H1 (cell line): ENCODE measurements around the gene PSPC1. TPM values are rescaled to one million over a fixed set of nuclear protein-coding genes. Genes with fewer than 3 reads are reported as not detected.
"Not testable (repeated sequence)": the region's sequence is repeated elsewhere in the genome, so short reads cannot be mapped to it uniquely, and the experiment has no call there.

Experiments used
- CTCF ChIA-PET: fragments of 300-600 bp; sonication (Branson Sonifier 250); formaldehyde crosslinking; loops from one replicate; lab custom pipeline; 2021; ENCODE audit not compliant: partially characterized antibody; lab: Charles Lee
- POLR2A ChIA-PET: fragments of 300-600 bp; sonication (Branson Sonifier 250); formaldehyde crosslinking; loops from one replicate; lab custom pipeline; 2021; ENCODE audit warnings: inconsistent platforms; ENCODE audit not compliant: partially characterized antibody; lab: Charles Lee
- DNase-seq, 2 experiments: peaks; one replicate each; pipeline versions ENCODE4 v3.0.0 to v3.0.0-alpha.2; 2010 to 2022; ENCODE audit warnings: low spot score in 2 of 2, low read depth in 1 of 2, mixed read lengths in 1 of 2
- FAIRE-seq: peaks from 2 replicates; lab custom pipeline; 2011; peaks lifted over from hg19 to GRCh38; lab: Jason Lieb, UNC
- H2AFZ ChIP-seq: 2 replicates; pipeline ENCODE4 v1.8.1; 2012; ENCODE audit warnings: low read length, inconsistent platforms
- H2AK5ac ChIP-seq: 2 replicates; pipeline ENCODE4 v1.6.1; 2013; ENCODE audit warnings: low read depth, low read length
- H2BK120ac ChIP-seq: replicated peaks from 2 replicates; pipeline ENCODE3; 2013; ENCODE audit warnings: low read depth, low read length, inconsistent platforms
- H2BK12ac ChIP-seq: 2 replicates; pipeline ENCODE4 v1.6.1; 2013; ENCODE audit warnings: low read depth, low read length
- H2BK15ac ChIP-seq: 2 replicates; pipeline ENCODE4 v1.6.1; 2013; ENCODE audit warnings: low read length
- H2BK20ac ChIP-seq: 2 replicates; pipeline ENCODE4 v1.6.1; 2013; ENCODE audit warnings: low read length
- H2BK5ac ChIP-seq: 2 replicates; pipeline ENCODE4 v1.6.1; 2013; ENCODE audit warnings: low read depth, low read length
- H3K14ac ChIP-seq: 2 replicates; pipeline ENCODE4 v1.6.1; 2013; ENCODE audit warnings: inconsistent platforms; ENCODE audit not compliant: insufficient read length
- H3K18ac ChIP-seq: 2 replicates; pipeline ENCODE4 v1.6.1; 2013; ENCODE audit warnings: low read length; ENCODE audit errors: extremely low read depth
- H3K23ac ChIP-seq: 2 replicates; pipeline ENCODE4 v1.6.1; 2013; ENCODE audit warnings: inconsistent platforms; ENCODE audit not compliant: insufficient read length
- H3K23me2 ChIP-seq: 2 replicates; pipeline ENCODE4 v1.6.1; 2013; ENCODE audit warnings: low read depth, low read length
- H3K27ac ChIP-seq: 2 replicates; pipeline ENCODE4 v1.6.1; 2011; ENCODE audit warnings: low read depth, low read length, inconsistent platforms
- H3K27me3 ChIP-seq, 4 experiments: replicated peaks in 1 of 4; 1 replicate in 1 of 4; 2 replicates in 3 of 4; pipeline versions ENCODE4 v1.6.1 to v1.8.1; 2011 to 2013; ENCODE audit warnings: low read length in 3 of 4, mild to moderate bottlenecking in 3 of 4, inconsistent platforms in 2 of 4, mixed read lengths in 2 of 4, moderate library complexity in 1 of 4; ENCODE audit not compliant: control insufficient read depth in 3 of 4, insufficient read depth in 3 of 4; ENCODE audit errors: extremely low read depth in 1 of 4
- H3K36me3 ChIP-seq, 4 experiments: 2 replicates each; pipeline versions ENCODE4 v1.6.1 to v1.8.1; 2011 to 2013; ENCODE audit warnings: mild to moderate bottlenecking in 4 of 4, low read length in 3 of 4, moderate library complexity in 2 of 4, control low read depth in 1 of 4, inconsistent platforms in 1 of 4; ENCODE audit not compliant: insufficient read depth in 4 of 4, control insufficient read depth in 2 of 4
- H3K4ac ChIP-seq: replicated peaks from 2 replicates; pipeline ENCODE3; 2013; ENCODE audit warnings: low read length, low read depth, mixed read lengths, inconsistent platforms; ENCODE audit not compliant: insufficient read length
- H3K4me1 ChIP-seq, 4 experiments: replicated peaks in 1 of 4; 1 replicate in 1 of 4; 2 replicates in 3 of 4; pipeline versions ENCODE4 v1.6.1 to v1.8.1; 2011 to 2013; ENCODE audit warnings: low read length in 3 of 4, inconsistent platforms in 2 of 4, mixed read lengths in 1 of 4; ENCODE audit not compliant: insufficient read depth in 4 of 4, control insufficient read depth in 3 of 4
- H3K4me2 ChIP-seq, 2 experiments: 2 replicates each; pipeline versions ENCODE4 v1.6.1 to v1.8.1; 2011 to 2013; ENCODE audit warnings: low read depth in 2 of 2, low read length in 2 of 2, control low read depth in 1 of 2, inconsistent platforms in 1 of 2, mild to moderate bottlenecking in 1 of 2; ENCODE audit not compliant: insufficient read depth in 1 of 2
- H3K4me3 ChIP-seq, 4 experiments: fragments of 200-600, 300-600 bp in 1 of 4; sonication (generic), shearing (Covaris generic), sonication (Bioruptor Twin) in 1 of 4; 2 replicates each; pipeline versions ENCODE4 v1.5.1 to v1.8.1; 2011 to 2016; ENCODE audit warnings: low read length in 4 of 4, low read depth in 3 of 4, control low read depth in 2 of 4, inconsistent platforms in 2 of 4, mild to moderate bottlenecking in 2 of 4, mixed read lengths in 1 of 4, moderate library complexity in 1 of 4; ENCODE audit not compliant: insufficient read depth in 2 of 4; ENCODE audit errors: extremely low read depth in 1 of 4
- H3K56ac ChIP-seq: replicated peaks from 2 replicates; pipeline ENCODE3; 2013; ENCODE audit warnings: low read depth, mild to moderate bottlenecking, mixed read lengths, low read length, inconsistent platforms; ENCODE audit not compliant: insufficient read length
- H3K79me1 ChIP-seq: 2 replicates; pipeline ENCODE4 v1.6.1; 2013; ENCODE audit warnings: low read depth, low read length, control low read depth
- H3K79me2 ChIP-seq, 2 experiments: 2 replicates each; pipeline versions ENCODE4 v1.6.1 to v1.8.1; 2012 to 2013; ENCODE audit warnings: low read length in 2 of 2, mild to moderate bottlenecking in 2 of 2, inconsistent platforms in 1 of 2; ENCODE audit not compliant: insufficient read depth in 2 of 2, control insufficient read depth in 1 of 2
- H3K9ac ChIP-seq, 4 experiments: replicated peaks in 1 of 4; 1 replicate in 1 of 4; 2 replicates in 3 of 4; pipeline versions ENCODE4 v1.6.1 to v1.8.1; 2011 to 2013; ENCODE audit warnings: low read depth in 3 of 4, low read length in 3 of 4, control low read depth in 2 of 4, mild to moderate bottlenecking in 2 of 4, moderate library complexity in 2 of 4, inconsistent platforms in 1 of 4; ENCODE audit errors: extremely low read depth in 1 of 4
- H3K9me3 ChIP-seq, 2 experiments: 2 replicates each; pipeline versions ENCODE4 v1.6.1 to v1.8.1; 2012 to 2013; ENCODE audit warnings: mild to moderate bottlenecking in 2 of 2, moderate library complexity in 2 of 2, control low read depth in 1 of 2, inconsistent platforms in 1 of 2, low read depth in 1 of 2, low read length in 1 of 2, mixed read lengths in 1 of 2; ENCODE audit not compliant: insufficient read depth in 2 of 2
- H4K20me1 ChIP-seq, 2 experiments: replicated peaks in 1 of 2; 2 replicates each; pipeline versions ENCODE3 to v1.8.1; 2011 to 2013; ENCODE audit warnings: inconsistent platforms in 2 of 2, low read length in 2 of 2, mild to moderate bottlenecking in 1 of 2; ENCODE audit not compliant: insufficient read depth in 2 of 2, control insufficient read depth in 1 of 2
- H4K5ac ChIP-seq: 2 replicates; pipeline ENCODE4 v1.6.1; 2013; ENCODE audit warnings: low read length, low read depth, mixed read lengths, inconsistent platforms; ENCODE audit not compliant: insufficient read length
- H4K8ac ChIP-seq: 2 replicates; pipeline ENCODE4 v1.8.0; 2013; ENCODE audit warnings: mild to moderate bottlenecking, moderate library complexity, low read length, inconsistent platforms; ENCODE audit not compliant: insufficient read depth; ENCODE audit errors: extremely low read depth
- H4K91ac ChIP-seq: replicated peaks from 2 replicates; pipeline ENCODE3; 2013; ENCODE audit warnings: low read length, mixed read lengths, inconsistent platforms; ENCODE audit not compliant: insufficient read length
- ASH2L ChIP-seq: fragments of 200-600, 300-600 bp; sonication (generic); IDR thresholded peaks from one replicate; pipeline ENCODE4 v1.7.1; 2017; ENCODE audit warnings: low read length
- CBX5 ChIP-seq: fragments of 300-800, 300-1000 bp; sonication (generic); IDR thresholded peaks from 2 replicates; pipeline ENCODE4 v1.7.1; 2016; ENCODE audit warnings: antibody characterized with exemption, low read length, low read depth
- GABPA ChIP-seq: IDR thresholded peaks from 2 replicates; pipeline ENCODE4 v1.6.1; 2011; ENCODE audit warnings: mild to moderate bottlenecking, low read length, moderate library complexity, borderline replicate concordance; ENCODE audit not compliant: insufficient read depth
- NANOG ChIP-seq: IDR thresholded peaks from 2 replicates; pipeline ENCODE4 v1.6.1; 2011; ENCODE audit warnings: low read length, low read depth, mild to moderate bottlenecking, inconsistent platforms; ENCODE audit not compliant: insufficient read depth, poor library complexity, severe bottlenecking
- POLR2AphosphoS5 ChIP-seq: IDR thresholded peaks from 2 replicates; pipeline ENCODE4 v1.6.1; 2011; ENCODE audit warnings: low read depth, low read length
- SIX5 ChIP-seq: IDR thresholded peaks from 2 replicates; pipeline ENCODE4 v1.6.1; 2011; ENCODE audit warnings: mild to moderate bottlenecking, low read depth, low read length
- SP1 ChIP-seq: IDR thresholded peaks from 2 replicates; pipeline ENCODE4 v1.6.1; 2011; ENCODE audit warnings: low read depth, low read length
- TEAD4 ChIP-seq: IDR thresholded peaks from 2 replicates; pipeline ENCODE4 v1.6.1; 2012; ENCODE audit warnings: low read depth, low read length, inconsistent platforms, mixed read lengths
- WGBS, 2 experiments: shearing (Covaris generic) in 1 of 2; methylation state at CpG; one replicate each; pipeline versions ENCODE4 v1.1.6 to v1.1.7; 2013 to 2015; ENCODE audit warnings: low lambda C conversion rate in 2 of 2, mixed read lengths in 2 of 2, inconsistent platforms in 1 of 2, low coverage in 1 of 2, missing lambda C conversion rate in 1 of 2; ENCODE audit not compliant: insufficient replicate concordance in 2 of 2, insufficient coverage in 1 of 2, insufficient read length in 1 of 2; ENCODE audit errors: extremely low coverage in 1 of 2, missing lambda C conversion rate in 1 of 2; 5-methylcytosine and 5-hydroxymethylcytosine counted together
- polyA plus RNA-seq, 7 experiments: library from polyadenylated mRNA; depleted of rRNA in 3 of 7; stranded (reverse) in 5 of 7; unstranded in 2 of 7; fragments of >200 nt in 5 of 7; fragments of 200-250 nt in 2 of 7; gene quantifications; 1 replicate in 5 of 7; 2 replicates in 1 of 7; 4 replicates in 1 of 7; pipeline versions ENCODE4 v1.2.1 to v1.2.3, GENCODE V29; 2011 to 2013; ENCODE audit warnings: missing spikeins in 2 of 7, mixed read lengths in 2 of 7
- total RNA-seq: library from RNA; stranded (reverse); fragmentation: NEBNext Ultra II Directional; extraction: Animal tissue kit (Norgen Biotek cat#: 25700); gene quantifications from 2 replicates; pipeline ENCODE4 v1.2.1, GENCODE V29; 2021

PSPC1 gene
- total and polyA plus RNA-seq, 2 of the 8 experiments (the other 6 are each of a cell fraction or from before 2014, with no cell fraction given) = 53.4 to 97.4 TPM

DNA sequence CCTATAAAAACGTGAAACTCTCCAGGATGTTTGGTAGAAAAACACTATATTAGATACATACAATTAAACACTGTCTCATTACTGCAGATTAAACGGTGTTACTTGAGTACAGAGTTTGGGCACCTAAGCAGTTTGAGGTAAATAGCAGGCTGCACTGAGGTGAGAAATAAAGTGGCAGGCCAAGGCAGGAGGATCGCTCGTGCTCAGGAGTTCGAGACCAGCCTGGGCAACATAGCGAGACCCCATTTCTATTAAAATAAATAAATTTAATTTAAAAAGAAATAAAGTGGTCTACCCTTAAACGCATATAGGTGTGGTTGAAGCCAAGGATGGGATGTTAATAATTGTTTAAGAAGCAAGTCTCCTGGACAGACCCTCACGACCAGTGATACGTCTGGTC is 1.2 kb downstream of the PSPC1 start (continued):
- TF ChIP-seq POLR2AphosphoS5 = no peak
- no peak for TF ChIP-seq TEAD4
- TF ChIP-seq NANOG = no peak
- no peak for TF ChIP-seq SP1
- no peak for TF ChIP-seq SIX5
- TF ChIP-seq ASH2L = no peak
- TF ChIP-seq CBX5 = no peak
- no peak for TF ChIP-seq GABPA

GRCh38 chr13:19780753-19781418 is 1.9 kb downstream of the PSPC1 start:
- H2BK5ac ChIP-seq, FAIRE-seq: not testable (repeated sequence)

More at GRCh38 chr13:19780753-19781418, 1.9 kb downstream of the PSPC1 start:
- not testable (repeated sequence) for H3K14ac ChIP-seq, H2BK20ac ChIP-seq, H3K9me3 ChIP-seq, H3K9ac ChIP-seq, H3K4me1 ChIP-seq, H2AFZ ChIP-seq, H4K5ac ChIP-seq, H2BK120ac ChIP-seq, H3K36me3 ChIP-seq, H3K56ac ChIP-seq, H4K20me1 ChIP-seq, DNase-seq, H3K18ac ChIP-seq, H2BK15ac ChIP-seq, H4K91ac ChIP-seq, H3K23me2 ChIP-seq, H2BK12ac ChIP-seq, H3K27me3 ChIP-seq, H2AK5ac ChIP-seq, H3K23ac ChIP-seq, H4K8ac ChIP-seq, H3K79me1 ChIP-seq, H3K27ac ChIP-seq, H3K4ac ChIP-seq
- Histone ChIP-seq H3K4me3 (peak overlapping the region; percentile 87 to 97 (median 95); a peak in 7 of 8 replicates), H3K79me2 (peaks cover 32 to 45% of the 10 kb centered on the region in 2 experiments), H3K4me2 (peak overlapping the region; percentile 34 to 72)
- WGBS, 2 experiments = 92% methylated on average over 21 of the region's 22 CpGs; no CpG with 5 or more reads in 1 of the 2 experiments
- CTCF ChIA-PET = interaction anchor here (0.6 kb wide), 1 partner anchor 83 kb away, joined by 4 read pairs; no protein-coding TSS in a partner anchor
- POLR2A ChIA-PET = interaction anchor here (0.7 to 1.7 kb wide), 9 partner anchors 8 to 142 kb away, joined by 3 to 16 read pairs (median 4); no protein-coding TSS in a partner anchor
